ENCODE data around the gene RAB18.
"Not testable (repeated sequence)": the region's sequence is repeated elsewhere in the genome, so short reads cannot be mapped to it uniquely, and the experiment has no call there.

RAB18 gene

GRCh38 chr10:27550823-27551222, 46.7 kb downstream of the RAB18 start:
- no peak for DNase-seq

- DNase-seq = peak; percentile 55
These were observed 54.5 kb downstream of the RAB18 start for GRCh38 chr10:27558612-27559020.

DNA sequence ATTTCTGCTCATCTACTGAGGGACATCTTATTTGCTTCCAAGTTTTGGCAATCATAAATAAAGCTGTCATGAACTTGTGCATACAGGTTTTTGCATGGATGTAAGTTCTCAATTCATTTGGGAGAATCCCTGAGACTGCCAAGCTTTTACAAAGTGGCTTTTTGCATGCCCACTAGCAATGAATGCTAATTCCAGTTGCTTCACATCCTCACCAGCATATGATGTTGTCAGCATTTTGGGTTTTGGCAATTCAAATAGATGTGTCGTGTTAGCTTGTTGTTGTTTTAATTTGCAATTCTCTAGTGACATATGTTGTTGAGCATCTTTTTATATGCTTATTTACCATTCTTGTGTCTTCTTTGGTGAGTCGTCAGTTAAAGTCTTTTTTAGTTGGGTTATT, 57.2 kb downstream of the RAB18 start:
- DNase-seq = no peak

DNA sequence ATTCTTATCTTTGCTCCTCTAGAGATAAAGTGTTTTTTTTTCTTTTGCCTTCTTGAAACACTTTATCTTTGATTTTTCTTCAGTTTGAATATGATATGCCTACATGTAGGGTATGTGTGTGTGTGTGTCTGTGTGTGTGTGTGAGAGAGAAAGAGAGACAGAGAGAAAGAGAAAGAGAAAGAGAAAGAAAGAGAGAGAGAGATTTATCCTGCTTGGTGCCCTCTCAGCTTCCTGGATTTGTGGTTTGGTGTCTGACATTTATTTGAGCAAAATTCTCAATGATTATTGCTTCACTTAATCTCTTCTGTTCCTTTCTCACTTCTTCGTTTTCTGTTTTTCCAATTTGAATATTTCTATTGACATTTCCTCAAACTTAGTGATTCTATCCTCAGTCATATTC, 60.3 kb downstream of the RAB18 start:
- no peak for DNase-seq

DNA sequence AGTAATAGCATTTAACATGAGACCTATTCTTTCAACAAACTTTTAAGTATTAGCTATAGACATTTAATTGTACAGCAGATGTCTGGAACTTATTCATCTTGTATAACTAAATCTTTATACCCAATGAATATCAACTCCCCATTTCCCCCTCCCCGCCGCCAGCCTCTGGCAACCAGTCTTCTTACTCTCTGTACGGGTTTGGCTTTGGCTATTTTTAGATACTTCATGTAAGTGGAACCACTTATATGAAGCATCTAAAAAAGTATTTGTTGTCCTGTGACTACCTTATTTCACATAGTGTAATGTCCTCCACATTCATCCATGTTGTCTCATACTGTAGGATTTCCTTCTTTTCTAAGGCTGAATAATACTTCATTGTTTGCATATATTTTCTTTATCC, 60.8 kb downstream of the RAB18 start:
- DNase-seq = no peak

DNA sequence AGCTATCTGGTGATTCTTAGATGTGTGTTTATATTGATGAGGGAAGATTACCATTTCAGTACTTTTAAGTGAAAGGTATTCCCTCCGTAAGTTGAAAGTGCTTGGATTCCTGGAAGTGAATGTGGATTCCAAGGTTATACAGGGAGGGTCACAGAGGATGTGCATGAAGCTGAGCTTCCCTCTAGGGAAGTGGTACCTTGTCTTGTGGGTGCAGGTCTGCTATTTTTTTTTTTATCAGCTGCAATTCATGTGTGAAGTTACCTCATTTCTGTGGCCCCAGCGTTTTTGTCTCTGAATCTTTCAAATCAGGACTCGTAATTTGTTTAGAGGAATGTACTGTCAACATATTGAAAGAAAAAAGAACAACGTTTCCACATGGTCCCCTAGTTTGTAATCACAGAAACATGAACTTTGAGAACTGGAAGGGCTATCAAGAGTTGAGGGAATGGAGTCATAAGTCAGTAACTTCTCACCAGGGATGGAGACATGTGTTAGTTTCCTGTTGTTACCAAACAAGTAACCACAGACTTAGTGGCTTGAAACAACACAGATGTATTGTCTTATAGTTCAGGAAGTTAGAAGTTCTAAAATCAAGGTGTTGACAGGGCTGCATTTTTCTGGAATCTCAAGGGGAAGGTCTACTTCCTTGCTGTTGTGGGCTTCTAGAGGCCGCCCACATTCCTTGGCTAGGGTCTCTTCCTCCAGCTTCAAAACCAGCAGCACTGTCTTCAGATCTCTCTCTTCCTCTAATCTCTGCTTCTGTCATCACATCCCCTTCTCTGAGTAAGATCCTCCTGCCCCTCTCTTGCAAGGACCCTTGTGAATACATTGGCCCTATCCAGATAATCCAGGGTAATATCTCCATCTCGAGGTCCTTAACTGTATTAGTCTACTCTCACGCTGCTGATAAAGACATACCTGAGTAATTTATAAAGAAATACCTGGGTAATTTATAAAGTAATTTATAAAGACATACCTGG, 64.4 kb downstream of the RAB18 start:
- peak; percentile 78 for DNase-seq

GRCh38 chr10:27569946-27570345, 65.8 kb downstream of the RAB18 start:
- DNase-seq = peak; percentile 49

GRCh38 chr10:27577038-27577437, 72.9 kb downstream of the RAB18 start:
- not testable (repeated sequence) for DNase-seq

GRCh38 chr10:27578316-27578715, 74.2 kb downstream of the RAB18 start:
- no peak for DNase-seq

- DNase-seq = no peak
These were observed 77.1 kb downstream of the RAB18 start for GRCh38 chr10:27581225-27581624.

GRCh38 chr10:27584302-27584701, 80.2 kb downstream of the RAB18 start:
- no peak for DNase-seq
